Measurements from ENCODE around the gene BANP. TPM values are rescaled to one million over a fixed set of nuclear protein-coding genes. Genes with fewer than 3 reads are reported as not detected.
"Not testable (repeated sequence)": the region's sequence is repeated elsewhere in the genome, so short reads cannot be mapped to it uniquely, and the experiment has no call there.

BANP gene
- total RNA-seq, 4 donors from 2014 or later: 7.4 to 45.5 (median 20.3) TPM

DNA sequence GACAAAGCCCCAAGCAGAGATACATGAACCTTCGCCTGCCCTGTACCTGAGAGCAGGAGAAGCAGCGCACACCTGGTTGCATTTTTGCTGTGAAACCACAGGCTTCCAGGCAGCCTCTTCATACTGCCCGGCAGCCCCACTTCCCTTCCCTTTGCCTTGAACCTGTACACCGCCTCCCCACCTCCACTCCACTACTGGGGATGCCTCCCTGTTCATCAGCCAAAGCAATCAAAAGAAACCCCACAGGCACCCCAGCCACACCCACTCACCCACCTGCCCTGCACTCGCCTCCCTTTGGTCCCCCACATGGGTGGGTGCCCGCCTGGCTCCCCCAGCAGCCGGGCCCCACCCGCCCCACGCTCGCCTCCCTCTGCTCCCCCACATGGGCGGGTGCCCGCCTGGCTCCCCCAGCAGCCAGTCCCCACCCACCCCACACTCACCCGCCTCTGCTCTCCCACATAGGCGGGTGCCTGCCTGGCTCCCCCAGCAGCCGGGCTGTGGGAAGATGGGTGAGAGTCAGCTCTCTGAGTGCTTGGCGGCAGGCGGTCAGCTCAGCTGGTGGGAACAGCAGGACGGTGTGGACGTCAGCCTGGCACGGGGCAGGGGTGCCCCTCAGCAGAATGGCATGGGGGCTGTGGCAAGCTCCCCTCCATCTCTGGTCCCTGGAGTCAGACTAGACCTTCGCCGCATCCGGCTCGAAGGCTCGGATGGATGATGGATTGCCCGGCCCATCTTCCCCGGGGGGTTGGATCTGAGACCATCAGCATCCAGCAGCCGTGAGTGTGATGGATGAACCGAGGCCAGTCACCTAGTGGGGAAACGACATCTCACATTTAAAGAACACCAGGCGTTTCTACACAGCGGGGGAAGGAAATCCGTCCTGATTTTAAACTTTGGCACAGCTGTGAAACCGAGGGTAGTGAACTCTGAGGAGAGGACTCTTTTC lies 135.6 kb downstream of the BANP start:
- Histone ChIP-seq H3K4me1 (peaks cover 0 to 8% of the 10 kb centered on the region in 2 donors), H3K27me3 (no peaks in the 10 kb centered on the region), H3K27ac (no peak overlapping the region), H3K9me3 (no peaks in the 10 kb centered on the region), H3K4me3 (no peak overlapping the region), H3K36me3 (no peaks in the 10 kb centered on the region)
- DNase-seq: no peak
- TF ChIP-seq POLR2A (IDR thresholded peaks at IDR 0.05): no peak
- TF ChIP-seq, protein P1, sequence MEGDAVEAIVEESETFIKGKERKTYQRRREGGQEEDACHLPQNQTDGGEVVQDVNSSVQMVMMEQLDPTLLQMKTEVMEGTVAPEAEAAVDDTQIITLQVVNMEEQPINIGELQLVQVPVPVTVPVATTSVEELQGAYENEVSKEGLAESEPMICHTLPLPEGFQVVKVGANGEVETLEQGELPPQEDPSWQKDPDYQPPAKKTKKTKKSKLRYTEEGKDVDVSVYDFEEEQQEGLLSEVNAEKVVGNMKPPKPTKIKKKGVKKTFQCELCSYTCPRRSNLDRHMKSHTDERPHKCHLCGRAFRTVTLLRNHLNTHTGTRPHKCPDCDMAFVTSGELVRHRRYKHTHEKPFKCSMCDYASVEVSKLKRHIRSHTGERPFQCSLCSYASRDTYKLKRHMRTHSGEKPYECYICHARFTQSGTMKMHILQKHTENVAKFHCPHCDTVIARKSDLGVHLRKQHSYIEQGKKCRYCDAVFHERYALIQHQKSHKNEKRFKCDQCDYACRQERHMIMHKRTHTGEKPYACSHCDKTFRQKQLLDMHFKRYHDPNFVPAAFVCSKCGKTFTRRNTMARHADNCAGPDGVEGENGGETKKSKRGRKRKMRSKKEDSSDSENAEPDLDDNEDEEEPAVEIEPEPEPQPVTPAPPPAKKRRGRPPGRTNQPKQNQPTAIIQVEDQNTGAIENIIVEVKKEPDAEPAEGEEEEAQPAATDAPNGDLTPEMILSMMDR (IDR thresholded peaks at IDR 0.05): no peak
- intact Hi-C loops (cut with DNase I; ENCODE audit: low total_unique reads): no loop called here

DNA sequence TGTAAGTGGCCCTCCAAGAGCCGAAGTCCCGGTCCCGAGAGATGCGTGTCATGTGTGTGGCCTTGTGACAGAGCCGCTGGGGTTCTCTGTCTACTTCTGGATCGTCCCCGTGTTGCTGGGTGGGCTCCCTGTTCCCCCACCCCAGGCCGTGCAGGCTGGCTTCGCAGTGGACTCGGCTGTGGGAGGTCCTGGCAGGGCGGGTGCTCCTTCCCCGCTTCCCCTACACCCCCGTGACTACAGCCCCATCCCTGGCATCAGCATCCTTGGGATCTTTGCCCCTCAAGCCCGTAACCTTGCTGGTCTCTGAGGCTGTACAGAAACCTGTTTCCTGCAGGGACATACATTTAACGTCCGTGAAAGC lies 136.3 kb downstream of the BANP start:
- Histone ChIP-seq H3K9me3 (no peaks in the 10 kb centered on the region), H3K4me3 (no peak overlapping the region), H3K4me1 (peaks cover 0 to 8% of the 10 kb centered on the region in 2 donors), H3K36me3 (no peaks in the 10 kb centered on the region), H3K27me3 (no peaks in the 10 kb centered on the region), H3K27ac (no peak overlapping the region)
- no peak for DNase-seq
- no peak for TF ChIP-seq POLR2A (IDR thresholded peaks at IDR 0.05)
- TF ChIP-seq, protein P1 (IDR thresholded peaks at IDR 0.05): no peak
- intact Hi-C loops (cut with DNase I; ENCODE audit: low total_unique reads): no loop called here

DNA sequence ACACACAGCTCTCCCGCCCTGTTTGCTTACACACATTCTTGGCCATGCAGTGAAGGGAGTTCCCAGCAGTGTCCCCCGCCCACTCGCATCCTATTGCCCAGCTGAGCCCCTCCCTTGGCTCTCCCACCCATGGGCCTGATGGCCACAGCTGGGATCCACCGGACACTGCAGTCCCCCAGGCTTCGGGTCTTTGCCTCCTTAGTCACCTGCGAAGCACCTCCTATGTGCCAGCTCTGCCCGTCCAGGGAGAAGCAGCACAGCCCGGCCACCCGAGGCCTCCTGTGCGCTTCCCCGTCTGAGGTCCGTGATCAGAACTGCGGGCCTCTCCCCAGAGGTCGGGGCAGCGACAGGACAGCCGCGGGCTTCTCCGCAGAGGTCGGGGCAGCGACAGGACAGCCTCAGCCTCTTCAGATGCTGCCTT lies 136.9 kb downstream of the BANP start:
- TF ChIP-seq POLR2A (IDR thresholded peaks at IDR 0.05): no peak
- TF ChIP-seq, protein P1 (IDR thresholded peaks at IDR 0.05): no peak
- Histone ChIP-seq H3K27me3 (no peaks in the 10 kb centered on the region), H3K4me1 (peaks cover 0 to 8% of the 10 kb centered on the region in 2 donors), H3K27ac (no peak overlapping the region), H3K36me3 (no peaks in the 10 kb centered on the region), H3K4me3 (no peak overlapping the region), H3K9me3 (no peaks in the 10 kb centered on the region)
- DNase-seq: peak in 1 of 2 donors; percentile 43
- intact Hi-C loops (cut with DNase I; ENCODE audit: low total_unique reads): no loop called here

DNA sequence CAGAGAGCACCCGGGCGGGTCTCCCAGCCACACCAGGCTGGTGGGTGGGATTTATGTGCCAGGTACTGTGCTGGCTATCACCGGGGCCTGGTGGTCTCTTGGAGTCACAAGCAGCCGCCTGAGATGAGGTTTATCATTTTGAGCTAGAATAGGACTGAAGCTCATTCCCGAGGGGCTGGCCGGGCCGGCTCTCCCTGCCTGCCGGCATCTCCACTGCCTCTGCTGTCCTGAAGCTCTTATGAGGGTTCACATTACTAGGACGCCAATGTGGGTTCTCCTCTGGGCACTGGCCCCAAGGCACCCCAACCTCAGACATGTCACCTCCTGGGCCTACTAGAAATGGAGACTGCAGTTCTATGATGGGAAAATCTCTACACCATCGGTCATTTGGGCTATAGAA lies 137.4 kb downstream of the BANP start:
- intact Hi-C loops (cut with DNase I; ENCODE audit: low total_unique reads); H3K27ac ChIP-seq; H3K27me3 ChIP-seq; H3K9me3 ChIP-seq; H3K4me1 ChIP-seq; DNase-seq; H3K4me3 ChIP-seq; H3K36me3 ChIP-seq: not testable (repeated sequence)

DNA sequence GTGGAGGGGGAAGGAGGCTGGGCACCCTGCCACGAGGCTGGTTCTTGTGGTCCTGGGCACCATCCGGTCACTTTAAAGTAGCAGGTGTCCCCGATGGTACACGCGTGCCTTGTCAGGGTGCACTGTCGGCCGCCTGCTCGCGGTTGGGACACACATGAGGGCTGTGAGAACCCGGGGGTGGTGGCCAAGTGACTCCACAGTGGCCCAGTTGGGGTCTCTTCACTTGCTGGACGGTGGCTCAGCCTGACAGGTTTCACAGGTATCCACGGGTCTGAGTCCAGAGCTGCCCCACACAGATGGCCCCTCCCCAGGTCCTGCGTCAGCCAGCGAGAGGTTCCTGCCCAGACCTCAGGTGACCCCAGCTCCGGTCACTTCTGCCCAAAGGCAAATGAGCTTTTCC lies 137.8 kb downstream of the BANP start:
- H3K9me3 ChIP-seq; DNase-seq; H3K4me3 ChIP-seq; intact Hi-C loops (cut with DNase I; ENCODE audit: low total_unique reads); H3K4me1 ChIP-seq; H3K27me3 ChIP-seq; H3K36me3 ChIP-seq; H3K27ac ChIP-seq: not testable (repeated sequence)

DNA sequence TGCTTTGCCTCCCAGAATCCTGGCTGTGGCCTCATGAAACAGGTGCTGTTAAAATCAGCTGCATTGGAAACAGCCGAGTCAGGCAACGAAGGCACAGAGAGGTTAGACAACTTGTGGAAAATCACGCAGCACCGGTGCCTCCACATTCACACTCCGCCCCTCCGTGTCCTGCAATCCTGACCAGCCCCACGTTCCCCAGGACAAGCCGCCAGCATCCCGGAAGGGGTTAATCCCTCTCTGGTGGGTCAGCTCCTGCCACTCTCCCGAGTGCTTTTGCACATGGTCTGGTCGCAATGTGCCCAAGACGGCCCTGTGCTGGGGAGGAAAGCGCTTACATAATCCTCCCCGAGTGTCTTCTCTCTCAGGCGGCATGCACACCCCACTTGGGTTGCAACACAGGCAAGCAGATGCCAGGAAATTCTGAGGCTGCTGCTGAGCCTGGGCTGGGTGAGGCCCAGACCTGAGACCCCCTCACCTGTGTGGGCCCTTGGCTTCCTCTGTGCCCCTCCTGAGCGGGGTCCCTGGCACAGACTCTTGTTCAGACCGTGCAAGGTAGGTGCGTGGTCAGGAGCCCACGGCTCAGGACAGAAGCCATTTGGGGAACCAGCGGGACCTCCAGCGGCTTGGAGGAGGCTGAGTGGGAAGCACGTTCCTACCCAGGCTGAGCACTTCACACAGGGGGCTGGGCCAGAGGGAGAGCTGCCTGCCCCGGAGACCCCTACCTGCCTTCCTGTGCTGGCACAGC lies 138.6 kb downstream of the BANP start:
- peak overlapping the region; percentile 13 to 33 for H3K27ac ChIP-seq
- H3K36me3 ChIP-seq; intact Hi-C loops (cut with DNase I; ENCODE audit: low total_unique reads); H3K4me3 ChIP-seq; H3K27me3 ChIP-seq; H3K4me1 ChIP-seq; H3K9me3 ChIP-seq: not testable (repeated sequence)
- DNase-seq: peak; percentile 62 to 64

DNA sequence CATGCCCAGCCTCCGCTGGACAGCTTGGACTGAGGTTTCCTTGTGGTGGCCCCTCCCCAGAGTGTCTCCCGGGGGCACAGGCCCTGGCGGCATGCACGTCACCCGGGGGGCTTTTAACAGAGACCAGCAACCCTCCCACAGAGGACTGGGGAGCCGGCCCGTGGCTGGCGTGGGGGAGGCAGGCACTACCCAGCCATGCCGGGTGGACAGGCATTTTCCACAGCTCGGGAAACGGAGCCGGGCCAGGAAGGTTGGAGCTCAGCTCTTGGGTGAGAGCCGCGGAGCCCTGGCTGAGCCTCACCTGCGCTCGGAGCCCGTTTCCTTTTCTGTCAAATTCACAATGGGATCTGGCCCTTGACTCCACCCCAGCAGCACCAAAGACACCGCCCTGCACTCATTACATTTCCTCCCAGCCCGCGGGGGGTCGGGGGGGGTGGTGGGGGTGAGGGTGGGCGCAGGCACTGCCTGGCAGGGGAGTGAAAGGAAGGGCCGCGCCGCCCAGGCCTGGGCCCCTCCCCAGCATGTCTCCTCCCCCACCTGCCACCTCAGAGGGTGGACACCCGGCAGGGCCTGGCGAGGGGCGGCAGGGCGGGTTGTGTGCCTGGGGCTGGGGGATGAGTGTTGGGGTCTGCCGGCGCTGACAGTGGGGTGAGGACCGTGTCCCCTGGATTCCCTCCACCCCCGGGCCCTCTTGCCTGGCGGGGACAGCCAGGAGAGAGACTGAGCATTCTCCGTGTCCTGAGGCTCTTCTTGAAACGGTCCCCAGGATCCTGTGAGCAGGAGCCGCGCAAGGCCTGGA lies 139.3 kb downstream of the BANP start:
- H3K27me3 ChIP-seq; H3K36me3 ChIP-seq; DNase-seq; intact Hi-C loops (cut with DNase I; ENCODE audit: low total_unique reads); H3K9me3 ChIP-seq; H3K4me3 ChIP-seq; H3K4me1 ChIP-seq: not testable (repeated sequence)
- peak overlapping the region; percentile 13 to 33 for H3K27ac ChIP-seq

DNA sequence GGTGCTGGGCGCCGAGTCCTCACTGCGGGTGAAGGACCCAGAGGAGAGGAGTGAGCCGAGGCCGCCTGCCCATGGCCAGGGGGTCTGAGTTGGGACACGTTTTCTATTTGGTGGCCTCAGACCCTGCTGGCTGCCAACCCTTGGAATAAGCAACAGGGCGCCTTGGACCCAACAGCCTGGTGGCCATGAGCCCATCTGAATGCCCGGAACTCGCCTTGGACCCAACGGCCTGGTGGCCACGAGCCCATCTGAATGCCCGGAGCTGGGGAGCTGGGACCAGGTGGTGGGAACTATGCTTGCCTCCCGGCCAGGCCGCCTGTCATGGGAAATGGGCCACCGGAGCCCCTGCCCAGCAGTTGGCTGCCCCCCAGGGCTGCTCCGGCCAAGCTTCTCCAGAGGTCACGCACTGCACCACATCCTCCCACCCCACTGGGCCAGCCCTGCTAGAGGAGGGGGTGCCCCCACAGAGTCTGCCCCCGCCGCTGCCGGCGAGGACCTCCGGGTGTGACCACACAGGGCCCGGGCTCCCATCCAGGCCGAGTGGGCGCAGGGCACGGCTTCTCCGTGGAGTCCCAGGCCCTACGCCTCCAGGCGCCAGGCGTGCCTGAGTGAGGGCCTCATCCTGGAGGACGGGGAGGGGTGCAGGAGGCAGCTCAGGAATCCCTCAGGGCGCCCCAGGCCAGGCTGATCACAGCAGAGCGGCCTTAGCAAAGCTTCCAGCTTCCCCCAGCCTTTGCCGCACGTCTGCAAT lies 140.2 kb downstream of the BANP start:
- H3K4me3 ChIP-seq; H3K9me3 ChIP-seq; H3K4me1 ChIP-seq; H3K36me3 ChIP-seq; DNase-seq; H3K27me3 ChIP-seq; intact Hi-C loops (cut with DNase I; ENCODE audit: low total_unique reads): not testable (repeated sequence)
- peak overlapping the region; percentile 27 to 59 for H3K27ac ChIP-seq

DNA sequence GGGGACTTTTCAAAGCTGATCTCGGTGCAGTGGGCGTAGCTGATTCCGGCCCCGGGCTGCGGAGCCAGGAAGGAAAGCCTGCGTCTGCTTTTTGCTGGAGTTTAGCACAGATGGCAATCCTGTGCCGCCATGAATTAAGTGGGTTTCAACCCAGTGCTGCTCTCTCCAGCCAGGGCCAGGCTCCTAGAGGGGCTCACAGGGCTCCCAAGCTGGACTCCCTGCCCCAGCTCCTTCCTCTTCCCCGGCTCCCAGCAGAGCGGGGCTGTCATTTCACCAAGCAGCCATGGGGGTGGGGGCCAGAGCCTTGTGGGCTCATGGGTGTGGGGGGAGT lies 140.7 kb downstream of the BANP start:
- H3K36me3 ChIP-seq; H3K27me3 ChIP-seq; H3K9me3 ChIP-seq; H3K4me3 ChIP-seq; H3K4me1 ChIP-seq; DNase-seq; intact Hi-C loops (cut with DNase I; ENCODE audit: low total_unique reads): not testable (repeated sequence)
- peak overlapping the region; percentile 27 to 59 for H3K27ac ChIP-seq
